HG02798 (cell line): Measurements from ENCODE around the gene NPL.

ENCODE experiments used
- ATAC-seq: cut with Tn5 transposase; IDR thresholded peaks from one replicate; pipeline ENCODE4 v1.9.1; 2021; ENCODE audit warnings: mild to moderate bottlenecking; ENCODE audit not compliant: unreplicated experiment, poor library complexity

Gene NPL

GRCh38 chr1:182789138-182790076 is at the start of gene NPL:
Gene NPL, plus strand, starts transcription at chr1:182789773. Its CDS starts 4,599 bp downstream, at chr1:182794372.
- peak; percentile 94 for ATAC-seq

- ATAC-seq = no peak
Observed at GRCh38 chr1:182740120-182740519, 49.5 kb upstream of the NPL start.

GRCh38 chr1:182742780-182743179 is 46.8 kb upstream of the NPL start:
- ATAC-seq = no peak

- ATAC-seq = no peak
Observed at GRCh38 chr1:182752077-182752988, 37.2 kb upstream of the NPL start.

- no peak for ATAC-seq
Observed at GRCh38 chr1:182754087-182754486, 35.5 kb upstream of the NPL start.

GRCh38 chr1:182754543-182755314 is 34.8 kb upstream of the NPL start:
- ATAC-seq = no peak

- ATAC-seq = no peak
Observed at GRCh38 chr1:182755632-182756031, 33.9 kb upstream of the NPL start.

GRCh38 chr1:182756423-182756822 is 33.1 kb upstream of the NPL start:
- no peak for ATAC-seq

GRCh38 chr1:182761396-182762395 is 27.9 kb upstream of the NPL start:
- no peak for ATAC-seq

- no peak for ATAC-seq
Observed at GRCh38 chr1:182762536-182762935, 27.0 kb upstream of the NPL start.

- no peak for ATAC-seq
Observed at GRCh38 chr1:182764029-182764727, 25.4 kb upstream of the NPL start.

GRCh38 chr1:182765391-182765790 is 24.2 kb upstream of the NPL start:
- ATAC-seq = no peak

- ATAC-seq = no peak
Observed at GRCh38 chr1:182766050-182766449, 23.5 kb upstream of the NPL start.

- no peak for ATAC-seq
Observed at GRCh38 chr1:182766881-182767645, 22.5 kb upstream of the NPL start.

GRCh38 chr1:182768963-182769362 is 20.6 kb upstream of the NPL start:
- ATAC-seq = no peak

- ATAC-seq = no peak
Observed at GRCh38 chr1:182770232-182770631, 19.3 kb upstream of the NPL start.

- ATAC-seq = no peak
Observed at GRCh38 chr1:182771187-182771984, 18.2 kb upstream of the NPL start.
